IPS-NIHi7 (cell line): ENCODE results near the gene PCNT.

ENCODE experiments used
- DNase-seq: peaks from one replicate; pipeline ENCODE4 v3.0.0; 2012; ENCODE audit warnings: mixed read lengths; ENCODE audit errors: extremely low spot score

The PCNT gene

DNA sequence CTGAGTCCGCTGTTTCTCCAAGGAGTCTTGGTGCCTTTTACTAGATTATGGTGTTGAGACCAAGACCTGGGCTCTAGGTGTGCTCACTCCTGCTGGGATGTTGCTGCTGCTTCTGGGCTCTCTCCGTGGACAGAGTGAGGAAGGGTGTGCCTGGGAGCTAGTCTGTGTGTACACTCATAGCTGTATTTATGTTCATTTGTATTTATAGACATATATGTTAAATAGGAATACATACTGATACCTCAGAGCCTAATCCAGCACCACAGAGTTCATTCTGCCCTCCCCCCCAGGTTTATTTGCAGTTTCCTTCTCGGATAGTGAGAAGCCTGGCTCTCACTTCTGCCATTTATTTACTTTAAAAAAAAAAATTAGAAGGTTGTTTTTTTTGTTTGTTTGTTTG lies 12.6 kb downstream of the PCNT start:
- DNase-seq, result no peak

DNA sequence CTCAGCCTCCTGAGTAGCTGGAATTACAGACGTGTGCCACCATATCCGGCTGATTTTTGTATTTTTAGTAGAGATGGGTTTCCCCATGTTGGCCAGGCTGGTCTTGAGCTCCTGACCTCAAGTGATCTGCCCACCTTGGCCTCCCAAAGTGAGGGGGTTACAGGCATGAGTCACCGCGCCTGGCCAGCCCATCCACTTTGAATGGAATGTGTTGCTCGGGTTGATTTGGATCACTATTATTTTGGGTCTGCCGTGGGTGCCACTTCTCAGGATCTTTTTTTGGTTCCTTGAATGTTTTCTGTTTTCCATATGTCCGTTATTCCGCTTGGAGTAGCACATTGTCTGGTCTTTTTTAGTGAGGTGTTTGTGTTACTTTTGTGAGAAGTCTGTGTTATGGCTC lies 17.0 kb downstream of the PCNT start:
- DNase-seq, result no peak

DNA sequence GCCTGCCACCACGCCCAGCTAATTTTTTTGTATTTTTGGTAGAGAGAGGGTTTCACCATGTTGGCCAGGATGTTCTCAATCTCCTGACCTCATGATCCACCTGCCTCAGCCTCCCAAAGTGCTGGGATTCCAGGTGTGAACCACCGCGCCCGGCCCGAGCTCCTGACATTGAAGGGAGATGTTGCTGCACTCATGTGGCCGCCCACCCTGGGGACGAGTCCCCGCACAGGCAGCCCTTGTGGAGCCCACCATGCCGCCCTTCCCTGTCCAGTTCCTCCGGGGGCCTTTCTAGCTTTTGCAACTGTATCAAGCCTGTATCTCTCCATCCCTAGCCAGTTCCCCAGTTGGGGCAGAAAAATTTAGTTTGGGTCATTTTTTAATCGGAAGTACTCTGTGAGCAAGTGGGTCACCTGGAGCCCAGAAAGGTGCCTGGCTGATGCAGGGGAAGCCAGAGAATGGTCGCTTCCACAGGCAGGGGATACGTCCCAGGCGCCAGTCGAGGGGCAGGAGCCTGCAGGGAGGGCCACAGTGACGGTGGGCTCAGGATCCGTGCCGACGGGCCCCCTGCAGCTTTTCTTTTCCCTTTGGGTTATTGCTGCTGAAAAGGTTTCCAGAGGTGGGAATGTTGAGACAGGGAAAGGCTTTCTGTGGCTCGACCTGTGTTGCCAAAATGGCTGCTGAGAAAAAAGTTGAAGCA lies 20.4 kb downstream of the PCNT start:
- no peak for DNase-seq

DNA sequence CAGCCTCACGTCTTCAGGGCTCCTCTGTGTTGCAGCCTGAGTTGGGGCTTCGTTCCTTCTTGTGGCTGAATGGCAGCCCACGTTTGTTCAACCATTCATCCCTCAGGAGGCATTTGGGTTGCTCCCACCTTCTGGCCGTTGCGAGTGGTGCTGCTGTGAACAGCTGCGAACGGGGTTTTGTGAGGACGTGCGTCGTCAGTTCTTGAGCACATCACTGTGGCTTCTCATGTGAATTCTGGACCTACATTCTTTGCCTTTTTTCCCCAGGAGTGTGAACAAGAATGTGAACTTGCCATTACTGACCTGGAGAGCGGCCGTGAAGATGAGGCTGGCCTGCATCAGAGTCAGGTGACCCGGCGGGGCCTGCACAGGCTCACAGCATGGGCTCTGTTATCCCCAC lies 21.9 kb downstream of the PCNT start:
- no peak for DNase-seq

DNA sequence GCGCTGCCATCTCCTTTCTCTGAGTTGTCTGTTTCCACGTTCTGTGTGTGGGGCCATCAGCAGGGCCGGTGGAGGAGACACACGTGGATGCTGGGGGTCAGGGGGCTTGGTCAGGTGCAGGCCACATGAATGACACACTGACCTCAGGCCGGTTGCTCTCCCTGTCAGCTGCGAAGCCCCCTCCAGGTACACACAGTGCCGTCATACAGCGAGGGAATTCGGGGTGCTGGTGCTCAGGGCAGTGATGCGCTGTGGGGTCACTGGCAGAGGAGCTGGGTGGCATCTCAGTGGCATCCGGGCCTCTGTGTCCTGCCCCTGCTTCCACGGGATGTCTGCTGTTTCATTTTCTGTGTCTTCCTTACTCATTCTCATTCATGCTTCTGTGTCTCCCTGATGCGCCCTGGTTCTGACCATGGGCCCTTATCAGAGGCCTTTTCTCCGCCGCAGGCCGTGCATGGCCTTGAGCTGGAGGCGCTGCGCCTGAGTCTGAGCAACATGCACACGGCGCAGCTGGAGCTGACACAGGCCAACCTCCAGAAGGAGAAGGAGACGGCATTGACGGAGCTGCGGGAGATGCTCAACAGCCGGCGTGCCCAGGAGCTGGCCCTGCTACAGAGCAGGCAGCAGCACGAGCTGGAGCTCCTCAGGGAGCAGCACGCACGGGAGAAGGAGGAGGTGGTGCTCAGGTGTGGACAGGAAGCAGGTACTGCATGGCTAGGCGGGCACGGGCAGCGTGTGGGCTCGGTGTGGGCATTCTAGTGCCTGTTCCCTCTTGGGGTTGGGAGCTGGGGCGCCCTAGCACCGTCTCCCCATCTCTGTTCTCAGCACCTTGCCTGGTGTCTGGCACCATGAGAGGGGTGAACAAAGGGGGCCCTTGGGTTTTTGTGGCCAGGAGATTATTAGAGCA lies 22.6 kb downstream of the PCNT start:
- DNase-seq, result no peak

DNA sequence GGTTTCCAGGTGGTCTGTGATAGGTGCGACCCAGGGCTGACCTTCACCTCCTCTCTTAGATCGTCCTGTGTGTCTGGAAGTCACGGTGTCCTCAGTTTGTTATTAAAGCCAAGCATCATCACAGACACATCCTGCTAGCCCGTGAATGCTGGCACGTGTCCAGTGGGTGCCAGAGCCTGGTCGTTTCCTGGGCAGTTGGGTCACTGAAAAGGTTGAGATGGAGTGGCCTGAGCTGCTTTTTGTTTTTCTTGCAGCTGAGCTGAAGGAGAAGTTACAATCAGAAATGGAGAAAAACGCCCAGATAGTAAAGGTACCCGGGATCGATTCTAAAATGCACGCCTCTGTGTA lies 23.2 kb downstream of the PCNT start:
- no peak for DNase-seq

DNA sequence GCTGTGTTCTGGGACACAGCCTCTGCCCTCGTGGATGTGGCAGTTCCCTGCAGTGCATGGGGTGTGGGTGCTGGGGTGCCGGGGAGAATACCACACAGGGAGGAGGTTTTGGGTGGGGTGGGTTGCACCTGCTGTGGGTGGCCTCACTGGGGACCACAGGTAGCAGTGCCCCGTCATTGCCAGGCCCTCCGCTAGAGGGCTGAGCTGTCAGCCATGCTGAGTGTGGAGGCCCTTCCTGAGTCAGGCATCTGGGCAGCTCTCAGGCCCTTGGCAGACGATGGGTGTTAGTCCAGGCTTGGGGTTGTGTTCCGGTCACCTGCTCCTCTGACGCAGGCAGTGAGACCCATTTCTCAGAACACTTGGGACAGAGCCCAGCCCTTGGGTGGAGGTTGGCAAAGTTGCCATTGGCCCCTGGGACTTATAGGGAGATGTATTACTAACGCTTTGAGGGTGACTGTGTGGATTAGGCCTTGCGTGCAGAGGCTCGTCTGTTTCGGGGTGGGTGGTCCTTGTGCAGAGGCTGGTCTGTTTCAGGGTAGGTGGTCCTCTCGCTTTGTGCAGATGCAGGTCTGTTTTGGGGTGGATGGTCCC lies 23.9 kb downstream of the PCNT start:
- DNase-seq, result no peak

DNA sequence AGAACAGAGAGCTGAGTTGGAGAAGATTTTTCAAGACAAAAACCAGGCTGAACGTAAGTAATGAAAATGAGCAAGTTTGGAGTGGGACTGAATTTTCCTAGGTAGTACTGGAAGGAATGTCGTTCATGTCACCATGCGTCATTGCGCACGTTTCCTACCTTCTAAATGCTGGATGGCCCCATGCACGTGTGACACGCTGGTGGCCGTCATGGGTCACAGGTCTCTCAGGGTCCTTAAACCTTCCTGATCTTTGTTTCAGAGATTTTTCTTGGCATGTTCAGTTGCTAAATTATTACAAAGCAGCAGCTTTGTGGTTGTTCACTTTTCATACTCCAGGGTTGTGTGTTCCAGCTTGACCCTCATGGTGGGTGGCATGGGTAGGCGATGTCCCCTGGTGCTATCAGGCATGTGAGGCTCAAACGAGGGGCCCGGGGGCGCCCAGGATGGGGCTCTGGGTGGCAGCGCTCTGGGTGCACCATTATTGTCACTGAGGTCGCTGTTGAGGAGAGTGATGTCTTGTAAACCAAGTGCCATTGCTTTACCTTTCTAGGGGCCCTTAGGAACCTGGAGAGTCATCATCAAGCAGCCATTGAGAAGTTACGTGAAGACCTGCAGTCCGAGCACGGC lies 25.3 kb downstream of the PCNT start:
- no peak for DNase-seq

DNA sequence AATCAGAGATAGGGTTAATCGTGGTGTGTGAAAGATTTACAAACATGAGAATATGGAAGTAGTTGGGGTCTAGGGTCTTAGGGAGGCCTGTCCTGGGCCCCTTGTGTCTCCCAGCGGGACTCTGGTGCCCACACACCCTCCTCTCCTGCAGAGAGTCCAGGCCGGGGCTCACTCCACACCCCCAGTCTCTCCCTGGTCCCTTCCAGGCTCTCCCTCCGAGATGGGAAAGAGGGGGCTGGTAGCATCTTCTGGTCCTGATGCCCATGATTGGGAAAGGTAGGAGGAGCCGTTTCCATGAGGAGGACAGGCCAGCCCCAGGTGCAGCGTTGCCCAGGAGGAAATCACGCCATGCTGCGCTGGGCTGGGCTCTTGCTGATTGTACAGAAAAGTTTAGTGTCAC lies 26.6 kb downstream of the PCNT start:
- DNase-seq, result no peak

DNA sequence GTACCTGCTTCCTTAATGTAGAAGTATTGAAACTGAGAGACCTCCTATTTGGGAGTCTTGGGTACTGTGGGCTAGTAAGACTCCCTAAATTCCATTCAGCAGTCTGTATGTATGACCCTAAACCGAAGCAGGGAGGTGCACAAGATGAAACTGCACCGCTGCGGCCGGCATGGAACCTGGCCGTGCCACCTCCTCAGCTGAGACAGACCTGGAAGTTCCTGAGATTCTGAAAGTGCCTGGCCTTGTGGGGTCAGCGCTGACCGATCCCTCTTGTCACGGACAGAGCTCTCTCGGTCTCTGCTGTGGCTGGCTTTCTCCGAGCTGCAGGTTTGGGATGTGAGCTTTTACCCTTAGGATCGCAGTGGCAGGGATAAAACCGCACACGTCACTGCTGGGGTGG lies 27.0 kb downstream of the PCNT start:
- DNase-seq, result no peak

DNA sequence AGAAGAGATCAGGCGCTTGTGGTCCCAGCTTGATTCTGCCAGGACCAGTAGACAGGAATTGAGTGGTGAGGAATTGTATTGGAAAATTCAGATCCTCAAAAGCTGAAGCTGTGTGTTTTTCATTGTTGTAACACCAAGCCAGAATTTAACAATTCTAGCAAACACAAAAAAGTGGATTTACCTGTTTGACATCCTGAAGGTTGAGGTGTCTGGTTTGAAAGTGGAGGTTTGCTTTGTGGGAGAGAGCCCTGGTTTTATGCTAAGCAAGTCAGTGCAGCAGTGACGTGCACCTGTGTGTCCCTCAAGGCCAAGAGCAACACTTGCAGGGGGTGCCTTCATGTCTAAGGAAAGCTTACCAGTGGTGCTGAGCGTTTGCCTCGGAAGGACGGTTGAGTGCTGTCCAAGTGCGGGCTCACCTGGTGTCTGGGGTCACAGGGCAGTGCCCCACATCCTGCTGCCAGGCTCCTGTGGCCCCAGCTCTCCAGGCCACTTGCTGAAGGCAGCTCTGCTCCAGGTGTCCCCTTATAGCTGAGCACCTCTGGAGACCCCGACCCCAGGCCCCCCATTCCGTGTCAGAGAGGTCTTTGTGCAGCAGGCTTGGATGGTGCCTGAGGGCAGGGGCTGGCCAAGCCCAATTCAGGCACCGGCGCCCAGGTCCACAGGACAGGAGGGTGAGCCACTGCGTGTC lies 27.7 kb downstream of the PCNT start:
- DNase-seq, result no peak

DNA sequence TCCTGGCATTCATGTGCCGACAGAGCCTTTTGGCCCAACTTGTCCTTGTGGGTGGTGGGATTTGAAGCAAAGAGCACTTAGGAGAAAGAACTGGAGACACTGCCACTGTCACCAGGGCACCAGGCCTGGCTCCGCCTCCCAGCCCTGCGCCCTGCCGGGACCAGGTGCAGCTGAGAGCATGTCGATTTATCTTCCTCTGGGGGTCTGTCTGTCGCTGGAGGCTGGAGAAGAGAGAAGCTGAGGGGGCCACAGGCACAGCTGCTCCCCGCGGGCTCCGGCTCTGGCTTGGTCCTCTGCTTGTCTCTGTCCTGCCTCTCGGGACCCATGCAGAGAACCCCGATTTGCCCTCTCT lies 28.2 kb downstream of the PCNT start:
- DNase-seq, result no peak

DNA sequence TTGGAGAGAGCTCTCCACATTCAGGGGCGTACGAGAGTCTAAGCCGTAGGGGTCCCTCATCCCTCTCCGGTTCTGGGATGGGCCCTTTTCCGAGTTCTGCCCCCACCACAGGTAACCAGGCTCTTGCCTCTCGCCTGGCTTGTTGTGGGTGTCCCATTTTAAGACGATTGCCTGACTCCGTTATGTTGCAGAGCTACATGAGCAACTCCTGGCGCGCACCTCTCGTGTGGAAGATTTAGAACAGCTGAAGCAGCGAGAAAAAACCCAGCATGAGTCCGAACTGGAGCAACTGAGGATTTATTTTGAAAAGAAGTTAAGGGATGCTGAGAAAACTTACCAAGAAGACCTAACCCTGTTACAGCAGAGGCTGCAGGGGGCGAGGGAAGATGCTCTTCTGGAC lies 29.0 kb downstream of the PCNT start:
- no peak for DNase-seq

DNA sequence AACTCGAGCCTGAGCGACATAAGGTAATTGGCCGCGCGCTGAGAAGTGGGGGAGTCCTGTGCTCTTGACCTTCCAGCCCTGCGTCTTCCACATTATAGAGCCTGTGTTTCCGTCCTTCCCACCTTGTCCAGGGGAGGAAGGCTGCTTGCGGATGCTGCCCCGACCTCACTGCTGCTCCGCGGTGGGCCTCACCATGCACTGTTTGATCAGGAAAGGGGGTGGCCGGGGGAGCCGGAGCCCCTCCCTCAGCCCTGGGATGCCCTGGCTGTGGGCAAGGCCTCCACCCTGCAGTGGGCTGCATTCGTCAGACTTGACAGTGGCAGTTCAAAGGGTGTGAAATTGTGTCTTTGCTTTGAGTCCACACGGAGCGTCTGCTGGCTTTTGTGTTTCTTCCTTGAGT lies 30.1 kb downstream of the PCNT start:
- no peak for DNase-seq

DNA sequence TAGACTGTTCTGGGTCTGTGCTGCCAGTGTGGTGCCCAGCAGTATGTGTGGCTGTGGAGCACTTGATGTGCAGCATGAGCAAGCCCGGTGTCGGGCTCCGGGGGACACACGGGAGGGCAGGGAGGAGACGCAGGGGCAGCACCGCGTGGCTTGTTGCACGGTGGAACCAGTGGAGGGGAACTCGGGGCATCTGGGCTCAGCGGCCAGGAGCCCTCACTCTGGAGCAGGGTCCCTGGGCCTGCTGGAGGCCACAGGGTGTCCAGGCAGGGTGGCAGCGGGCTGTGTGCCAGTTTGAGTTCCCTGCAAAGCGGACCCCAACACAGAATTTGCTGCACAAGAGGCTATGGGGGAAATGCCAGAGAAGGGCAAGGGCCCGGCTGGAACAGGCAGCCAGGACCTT lies 30.6 kb downstream of the PCNT start:
- DNase-seq, result no peak

DNA sequence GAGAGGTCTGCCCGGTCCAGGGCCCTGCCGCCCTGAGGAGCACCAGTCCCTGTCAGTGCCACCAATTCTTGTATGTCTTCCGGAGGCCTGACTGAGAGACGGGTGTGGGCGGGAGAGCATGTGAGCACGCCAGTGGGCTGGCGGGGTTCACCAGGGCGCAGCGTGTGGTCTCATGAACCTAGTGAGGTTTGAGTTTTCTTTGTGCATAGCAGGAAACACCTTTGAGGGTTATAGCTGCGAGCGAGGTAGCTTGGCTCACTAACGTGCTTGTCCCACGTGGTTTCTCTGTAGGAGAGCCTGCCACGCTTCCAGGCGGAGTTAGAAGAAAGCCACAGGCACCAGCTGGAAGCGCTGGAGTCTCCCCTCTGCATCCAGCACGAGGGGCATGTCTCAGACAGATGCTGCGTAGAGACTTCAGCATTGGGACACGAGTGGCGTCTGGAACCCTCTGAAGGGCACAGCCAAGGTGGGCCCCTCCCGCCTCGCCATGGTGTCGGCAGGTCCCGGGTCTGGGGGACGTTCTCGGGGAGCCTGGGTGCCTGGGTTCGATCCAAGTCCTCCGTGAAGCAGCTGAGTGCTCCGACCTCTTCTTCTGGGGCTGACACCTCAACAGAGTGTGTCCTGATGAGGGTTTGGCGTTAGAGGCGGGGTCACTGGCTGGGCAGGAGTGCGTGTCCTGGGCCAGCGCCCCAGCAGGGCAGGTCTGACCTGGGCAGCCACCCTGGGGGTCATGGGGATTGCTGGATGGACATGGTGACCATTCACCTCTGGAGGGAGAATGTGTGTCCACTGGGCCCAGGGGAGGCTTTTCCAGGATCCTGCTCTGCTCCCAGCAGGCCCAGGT lies 31.4 kb downstream of the PCNT start:
- DNase-seq, result no peak

DNA sequence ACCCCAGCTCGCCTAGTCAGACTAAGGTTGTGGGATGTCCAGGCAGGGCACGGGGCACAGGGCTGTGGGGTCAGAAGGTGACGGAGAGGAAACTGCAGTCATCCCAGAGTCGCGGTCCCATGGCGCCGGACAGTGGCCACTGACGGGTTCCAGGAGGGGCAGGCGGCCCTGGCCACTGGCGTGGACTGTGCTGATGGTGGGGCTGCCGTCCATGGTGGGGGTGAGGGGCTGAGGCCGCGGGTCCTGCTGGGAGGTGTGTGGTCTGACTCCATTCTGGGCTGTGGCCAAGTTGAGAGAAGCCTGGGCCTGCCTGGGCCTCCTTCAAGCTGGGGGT lies 32.0 kb downstream of the PCNT start:
- DNase-seq, result no peak

DNA sequence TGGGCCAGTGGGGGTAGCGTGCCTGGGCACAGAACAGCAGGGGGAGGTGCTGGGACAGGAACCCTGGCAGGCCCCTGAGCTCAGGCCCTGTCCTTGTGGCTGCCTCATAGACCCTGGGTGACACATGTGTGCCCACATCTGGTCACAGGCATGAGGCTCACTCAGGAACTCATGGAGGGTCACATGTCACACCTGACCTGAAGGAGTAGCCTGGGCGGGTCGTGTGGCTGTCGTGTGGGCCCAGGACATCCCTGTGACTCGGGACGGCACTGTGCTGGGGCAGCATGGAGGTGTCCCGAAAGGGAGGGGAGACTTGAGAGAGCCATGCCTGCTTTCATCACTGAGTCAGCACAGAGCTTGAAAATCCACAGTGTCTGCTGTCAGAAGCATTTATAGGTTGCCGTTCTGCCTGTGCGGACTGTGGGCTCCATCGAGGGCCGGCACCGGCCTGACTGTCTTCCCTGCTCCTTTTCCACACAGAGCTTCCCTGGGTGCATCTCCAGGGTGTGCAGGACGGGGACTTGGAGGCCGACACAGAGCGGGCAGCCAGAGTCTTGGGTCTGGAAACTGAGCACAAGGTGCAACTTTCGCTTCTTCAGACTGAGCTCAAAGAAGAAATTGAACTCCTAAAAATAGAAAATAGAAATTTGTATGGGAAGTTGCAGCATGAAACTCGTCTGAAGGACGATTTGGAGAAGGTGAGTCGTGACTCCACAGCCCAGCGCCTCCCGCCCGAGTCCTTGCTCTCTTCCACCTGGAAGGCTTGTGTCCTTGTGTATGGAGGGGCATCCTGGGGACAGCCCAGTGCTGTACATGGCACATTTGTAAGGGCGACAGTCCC lies 32.8 kb downstream of the PCNT start:
- DNase-seq, result no peak

DNA sequence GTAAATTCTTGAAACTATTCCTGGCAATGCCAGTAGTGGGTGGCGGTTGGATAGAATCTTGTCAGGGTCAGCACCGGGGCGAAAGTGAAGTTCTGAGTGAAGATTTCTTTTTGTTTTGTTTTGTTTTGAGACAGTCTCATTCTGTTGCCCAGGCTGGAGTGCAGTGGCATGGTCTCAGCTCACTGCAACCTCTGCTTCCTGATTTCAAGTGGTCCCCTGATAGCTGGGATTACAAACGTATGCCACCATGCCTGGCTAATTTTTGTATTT lies 33.3 kb downstream of the PCNT start:
- DNase-seq, result no peak

DNA sequence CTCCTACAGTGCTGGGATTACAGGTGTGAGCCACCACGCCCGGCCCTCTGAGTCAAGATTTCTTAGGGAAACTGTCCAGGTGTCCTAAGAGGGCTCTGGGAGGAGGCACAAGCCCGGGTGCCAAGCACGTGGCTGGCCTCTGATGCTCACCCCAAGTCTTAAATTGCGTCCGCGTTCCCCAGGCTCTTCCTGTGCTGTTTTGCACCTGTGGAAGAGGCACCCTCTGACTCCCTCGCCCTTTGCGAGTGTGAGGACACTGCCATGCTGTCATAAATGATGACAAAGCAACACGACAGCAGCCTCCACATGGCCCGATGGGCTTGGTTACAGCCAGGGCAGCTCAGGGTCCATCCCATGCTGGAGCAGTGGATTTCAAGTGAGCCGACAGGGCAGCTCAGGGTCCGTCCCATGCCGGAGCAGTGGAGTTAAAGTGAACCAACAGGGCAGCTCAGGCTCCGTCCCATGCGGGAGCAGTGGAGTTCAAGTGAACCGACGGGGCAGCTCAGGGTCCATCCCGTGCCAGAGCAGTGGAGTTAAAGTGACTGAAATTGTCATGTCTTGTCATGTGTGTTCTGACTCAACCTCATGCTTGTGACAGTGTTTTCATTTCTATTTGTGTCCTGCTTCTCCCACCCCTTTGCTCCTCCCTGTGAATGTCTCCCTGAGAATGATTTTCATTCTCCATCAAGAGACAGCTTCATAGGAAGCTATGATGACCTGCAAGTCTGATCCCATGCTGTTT lies 33.9 kb downstream of the PCNT start:
- DNase-seq, result no peak
